Endothelial cell of umbilical vein (primary cell): ENCODE measurements around the gene NBPF11.
"Not testable (repeated sequence)": the region's sequence is repeated elsewhere in the genome, so short reads cannot be mapped to it uniquely, and the experiment has no call there.

Experiments used
- EZH2 ChIP-seq: IDR thresholded peaks from 2 replicates; pipeline ENCODE4 v1.6.1; 2012; ENCODE audit warnings: borderline replicate concordance, low read depth, mild to moderate bottlenecking, moderate library complexity, low read length, inconsistent platforms; ENCODE audit not compliant: severe bottlenecking
- FOS ChIP-seq: IDR thresholded peaks from 2 replicates; pipeline ENCODE4 v1.6.1; 2011; ENCODE audit warnings: mild to moderate bottlenecking, low read length, moderate library complexity, borderline replicate concordance; ENCODE audit not compliant: insufficient read depth
- POLR2A ChIP-seq: IDR thresholded peaks from 2 replicates; pipeline ENCODE4 v1.6.1; 2012; ENCODE audit warnings: low read depth, mild to moderate bottlenecking, control low read depth, low read length
- TF ChIP-seq, protein P1 (sequence below), 2 donors: IDR thresholded peaks; 1 replicate in 1 of 2; 2 replicates in 1 of 2; pipeline ENCODE4 v1.5.1; 2011; ENCODE audit warnings: low read length in 2 of 2, mild to moderate bottlenecking in 2 of 2, moderate library complexity in 2 of 2, control low read depth in 1 of 2, inconsistent platforms in 1 of 2, low read depth in 1 of 2; ENCODE audit not compliant: insufficient read depth in 1 of 2; ENCODE audit errors: extremely low read depth in 1 of 2

- not testable (repeated sequence) for TF ChIP-seq POLR2A, FOS, EZH2
- TF ChIP-seq, protein P1, sequence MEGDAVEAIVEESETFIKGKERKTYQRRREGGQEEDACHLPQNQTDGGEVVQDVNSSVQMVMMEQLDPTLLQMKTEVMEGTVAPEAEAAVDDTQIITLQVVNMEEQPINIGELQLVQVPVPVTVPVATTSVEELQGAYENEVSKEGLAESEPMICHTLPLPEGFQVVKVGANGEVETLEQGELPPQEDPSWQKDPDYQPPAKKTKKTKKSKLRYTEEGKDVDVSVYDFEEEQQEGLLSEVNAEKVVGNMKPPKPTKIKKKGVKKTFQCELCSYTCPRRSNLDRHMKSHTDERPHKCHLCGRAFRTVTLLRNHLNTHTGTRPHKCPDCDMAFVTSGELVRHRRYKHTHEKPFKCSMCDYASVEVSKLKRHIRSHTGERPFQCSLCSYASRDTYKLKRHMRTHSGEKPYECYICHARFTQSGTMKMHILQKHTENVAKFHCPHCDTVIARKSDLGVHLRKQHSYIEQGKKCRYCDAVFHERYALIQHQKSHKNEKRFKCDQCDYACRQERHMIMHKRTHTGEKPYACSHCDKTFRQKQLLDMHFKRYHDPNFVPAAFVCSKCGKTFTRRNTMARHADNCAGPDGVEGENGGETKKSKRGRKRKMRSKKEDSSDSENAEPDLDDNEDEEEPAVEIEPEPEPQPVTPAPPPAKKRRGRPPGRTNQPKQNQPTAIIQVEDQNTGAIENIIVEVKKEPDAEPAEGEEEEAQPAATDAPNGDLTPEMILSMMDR (IDR thresholded peaks at IDR 0.05; ENCODE audit: extremely low read depth in 1 of 2, insufficient read depth in 1 of 2, low read depth in 1 of 2, low read length in 2 of 2): not testable (repeated sequence)
Observed at GRCh38 chr1:148138606-148139005, 13.5 kb downstream of the NBPF11 start.
